Breast epithelium (tissue), 3 donors: ENCODE results near the gene MCM3AP.

ENCODE experiments used
- POLR2A ChIP-seq: fragments of 450-650 bp; IDR thresholded peaks from one replicate; pipeline ENCODE4 v1.6.1; 2016; ENCODE audit warnings: antibody characterized with exemption, mild to moderate bottlenecking, moderate library complexity
- TF ChIP-seq, protein P1 (sequence below), 3 donors: fragments of 450-650 bp; IDR thresholded peaks; one replicate each; pipeline ENCODE4 v1.5.1; 2016 to 2017; ENCODE audit warnings: antibody characterized with exemption in 3 of 3, mild to moderate bottlenecking in 3 of 3, moderate library complexity in 3 of 3

GRCh38 chr21:46287541-46287940 lies 2.1 kb upstream of the MCM3AP start:
- TF ChIP-seq, protein P1, sequence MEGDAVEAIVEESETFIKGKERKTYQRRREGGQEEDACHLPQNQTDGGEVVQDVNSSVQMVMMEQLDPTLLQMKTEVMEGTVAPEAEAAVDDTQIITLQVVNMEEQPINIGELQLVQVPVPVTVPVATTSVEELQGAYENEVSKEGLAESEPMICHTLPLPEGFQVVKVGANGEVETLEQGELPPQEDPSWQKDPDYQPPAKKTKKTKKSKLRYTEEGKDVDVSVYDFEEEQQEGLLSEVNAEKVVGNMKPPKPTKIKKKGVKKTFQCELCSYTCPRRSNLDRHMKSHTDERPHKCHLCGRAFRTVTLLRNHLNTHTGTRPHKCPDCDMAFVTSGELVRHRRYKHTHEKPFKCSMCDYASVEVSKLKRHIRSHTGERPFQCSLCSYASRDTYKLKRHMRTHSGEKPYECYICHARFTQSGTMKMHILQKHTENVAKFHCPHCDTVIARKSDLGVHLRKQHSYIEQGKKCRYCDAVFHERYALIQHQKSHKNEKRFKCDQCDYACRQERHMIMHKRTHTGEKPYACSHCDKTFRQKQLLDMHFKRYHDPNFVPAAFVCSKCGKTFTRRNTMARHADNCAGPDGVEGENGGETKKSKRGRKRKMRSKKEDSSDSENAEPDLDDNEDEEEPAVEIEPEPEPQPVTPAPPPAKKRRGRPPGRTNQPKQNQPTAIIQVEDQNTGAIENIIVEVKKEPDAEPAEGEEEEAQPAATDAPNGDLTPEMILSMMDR (IDR thresholded peaks at IDR 0.05) = no peak
- no peak for TF ChIP-seq POLR2A
